HEK293 (cell line): ENCODE data around the gene FIBCD1.

Source experiments
- CTCF ChIA-PET: fragments of 350-600 bp; formaldehyde crosslinking; extraction: SDS; loops from one replicate; lab custom pipeline; 2021; ENCODE audit warnings: antibody characterized with exemption; lab: Yijun Ruan, JAX
- POLR2A ChIA-PET: fragments of 300-600 bp; formaldehyde crosslinking; extraction: SDS; loops from one replicate; lab custom pipeline; 2020; ENCODE audit warnings: antibody characterized with exemption, inconsistent platforms; lab: Yijun Ruan, JAX
- H3K27ac ChIP-seq: fragments of 200-500 bp; sonication (Bioruptor generic); 2 replicates; pipeline ENCODE4 v1.5.1; 2014; ENCODE audit warnings: low read depth, low read length, control low read depth, inconsistent platforms; ENCODE audit errors: extremely low read depth
- H3K36me3 ChIP-seq, 2 experiments: fragments of 200-500 bp in 1 of 2; sonication (Bioruptor generic) in 1 of 2; 1 replicate in 1 of 2; 2 replicates in 1 of 2; pipeline ENCODE4 v1.5.1; 2014 to 2017; ENCODE audit warnings: inconsistent platforms in 2 of 2, low read length in 2 of 2; ENCODE audit not compliant: control insufficient read depth in 2 of 2, insufficient read depth in 1 of 2
- H3K4me1 ChIP-seq: fragments of 200-500 bp; sonication (Bioruptor generic); 2 replicates; pipeline ENCODE4 v1.5.1; 2014; ENCODE audit warnings: mild to moderate bottlenecking, low read length, inconsistent platforms; ENCODE audit not compliant: control insufficient read depth, insufficient read depth
- H3K4me3 ChIP-seq: 2 replicates; pipeline ENCODE4 v1.5.1; 2011; ENCODE audit warnings: low read depth, mild to moderate bottlenecking, control low read depth, low read length, moderate library complexity
- H3K9me3 ChIP-seq: fragments of 200-500 bp; sonication (Bioruptor generic); 2 replicates; pipeline ENCODE4 v1.5.1; 2014; ENCODE audit warnings: low read depth, low read length, inconsistent platforms; ENCODE audit not compliant: control insufficient read depth, insufficient read depth
- IKZF3 ChIP-seq: fragments of 450-650 bp; IDR thresholded peaks from 2 replicates; pipeline ENCODE4 v1.5.0; 2018; ENCODE audit warnings: missing biosample characterization, mild to moderate bottlenecking, missing genetic modification characterization, moderate library complexity
- OSR2 ChIP-seq: fragments of 450-650 bp; formaldehyde crosslinking; IDR thresholded peaks from 2 replicates; pipeline ENCODE4 v1.5.1; 2016; ENCODE audit warnings: missing biosample characterization, missing genetic modification characterization
- REPIN1 ChIP-seq: fragments of 450-650 bp; formaldehyde crosslinking; IDR thresholded peaks from 2 replicates; pipeline ENCODE4 v1.5.1; 2017; ENCODE audit warnings: missing biosample characterization, missing genetic modification characterization, low read depth
- SP3 ChIP-seq: fragments of 450-650 bp; formaldehyde crosslinking; IDR thresholded peaks from 2 replicates; pipeline ENCODE4 v1.5.1; 2016; ENCODE audit warnings: missing biosample characterization, missing genetic modification characterization
- SP7 ChIP-seq: fragments of 450-650 bp; formaldehyde crosslinking; IDR thresholded peaks from 2 replicates; pipeline ENCODE4 v1.5.1; 2016; ENCODE audit warnings: missing biosample characterization, missing genetic modification characterization
- ZBTB48 ChIP-seq: fragments of 450-650 bp; formaldehyde crosslinking; IDR thresholded peaks from 2 replicates; pipeline ENCODE4 v1.5.1; 2016; ENCODE audit warnings: missing biosample characterization, missing genetic modification characterization
- ZIC2 ChIP-seq: fragments of 450-650 bp; formaldehyde crosslinking; IDR thresholded peaks from 2 replicates; pipeline ENCODE4 v1.5.1; 2016; ENCODE audit warnings: missing biosample characterization, missing genetic modification characterization
- ZNF112 ChIP-seq: fragments of 450-650 bp; formaldehyde crosslinking; IDR thresholded peaks from 2 replicates; pipeline ENCODE4 v1.5.0; 2017; ENCODE audit warnings: missing biosample characterization, missing genetic modification characterization
- ZNF140 ChIP-seq: fragments of 450-650 bp; formaldehyde crosslinking; IDR thresholded peaks from 2 replicates; pipeline ENCODE4 v1.5.1; 2016; ENCODE audit warnings: missing biosample characterization, missing genetic modification characterization
- ZNF16 ChIP-seq: fragments of 450-650 bp; formaldehyde crosslinking; IDR thresholded peaks from 2 replicates; pipeline ENCODE4 v1.5.1; 2016; ENCODE audit warnings: low read depth, missing biosample characterization, missing genetic modification characterization
- ZNF184 ChIP-seq: fragments of 450-650 bp; IDR thresholded peaks from 2 replicates; pipeline ENCODE4 v1.5.1; 2018; ENCODE audit warnings: missing biosample characterization, mild to moderate bottlenecking, missing genetic modification characterization
- ZNF221 ChIP-seq: fragments of 450-650 bp; formaldehyde crosslinking; IDR thresholded peaks from 2 replicates; pipeline ENCODE4 v1.5.1; 2017; ENCODE audit warnings: missing biosample characterization, missing genetic modification characterization, borderline replicate concordance
- ZNF280D ChIP-seq: fragments of 450-650 bp; formaldehyde crosslinking; IDR thresholded peaks from 2 replicates; pipeline ENCODE4 v1.5.1; 2016; ENCODE audit warnings: missing biosample characterization, missing genetic modification characterization
- ZNF341 ChIP-seq: fragments of 450-650 bp; formaldehyde crosslinking; IDR thresholded peaks from 2 replicates; pipeline ENCODE4; 2016; ENCODE audit warnings: low read depth, missing biosample characterization, missing genetic modification characterization
- ZNF366 ChIP-seq: fragments of 450-650 bp; formaldehyde crosslinking; conservative IDR thresholded peaks from 2 replicates; pipeline ENCODE4 v1.5.1; 2016; ENCODE audit warnings: missing biosample characterization, missing genetic modification characterization
- ZNF37A ChIP-seq: fragments of 450-650 bp; IDR thresholded peaks from 2 replicates; pipeline ENCODE4 v1.5.1; 2018; ENCODE audit warnings: missing biosample characterization, missing genetic modification characterization
- ZNF391 ChIP-seq: fragments of 450-650 bp; formaldehyde crosslinking; IDR thresholded peaks from 2 replicates; pipeline ENCODE4 v1.5.1; 2016; ENCODE audit warnings: low read depth, missing biosample characterization, missing genetic modification characterization, borderline replicate concordance
- ZNF404 ChIP-seq: fragments of 450-650 bp; formaldehyde crosslinking; IDR thresholded peaks from 2 replicates; pipeline ENCODE4 v1.5.1; 2017; ENCODE audit warnings: missing biosample characterization, missing genetic modification characterization
- ZNF433 ChIP-seq: fragments of 450-650 bp; formaldehyde crosslinking; IDR thresholded peaks from 2 replicates; pipeline ENCODE4 v1.5.1; 2016; ENCODE audit warnings: missing biosample characterization, missing genetic modification characterization, low read depth
- ZNF501 ChIP-seq: fragments of 450-650 bp; formaldehyde crosslinking; IDR thresholded peaks from 2 replicates; pipeline ENCODE4 v1.5.1; 2016; ENCODE audit warnings: missing biosample characterization, missing genetic modification characterization
- ZNF558 ChIP-seq: fragments of 450-650 bp; formaldehyde crosslinking; IDR thresholded peaks from 2 replicates; pipeline ENCODE4 v1.5.1; 2016; ENCODE audit warnings: missing biosample characterization, missing genetic modification characterization
- ZNF580 ChIP-seq: fragments of 450-650 bp; formaldehyde crosslinking; IDR thresholded peaks from 2 replicates; pipeline ENCODE4 v1.5.1; 2016; ENCODE audit warnings: missing biosample characterization, missing genetic modification characterization
- ZNF623 ChIP-seq: fragments of 450-650 bp; formaldehyde crosslinking; IDR thresholded peaks from 2 replicates; pipeline ENCODE4 v1.5.1; 2016; ENCODE audit warnings: missing biosample characterization, missing genetic modification characterization
- ZNF626 ChIP-seq: fragments of 450-650 bp; sonication (Bioruptor Pico); formaldehyde crosslinking; IDR thresholded peaks from 2 replicates; pipeline ENCODE4 v1.5.1; 2018; ENCODE audit warnings: missing biosample characterization, missing genetic modification characterization, inconsistent platforms
- ZNF677 ChIP-seq: fragments of 450-650 bp; IDR thresholded peaks from 2 replicates; pipeline ENCODE4 v1.5.0; 2018; ENCODE audit warnings: missing biosample characterization, mild to moderate bottlenecking, missing genetic modification characterization, moderate library complexity
- ZNF76 ChIP-seq: fragments of 450-650 bp; formaldehyde crosslinking; IDR thresholded peaks from 2 replicates; pipeline ENCODE4; 2016; ENCODE audit warnings: low read depth, missing biosample characterization, missing genetic modification characterization, borderline replicate concordance
- ZNF776 ChIP-seq: fragments of 450-650 bp; formaldehyde crosslinking; IDR thresholded peaks from 2 replicates; pipeline ENCODE4 v1.5.0; 2017; ENCODE audit warnings: missing biosample characterization, missing genetic modification characterization, borderline replicate concordance
- ZSCAN18 ChIP-seq: fragments of 450-650 bp; formaldehyde crosslinking; IDR thresholded peaks from 2 replicates; pipeline ENCODE4 v1.5.1; 2016; ENCODE audit warnings: missing biosample characterization, missing genetic modification characterization
- TF ChIP-seq, protein P1 (sequence below): fragments of 450-650 bp; IDR thresholded peaks from 2 replicates; pipeline ENCODE4 v1.5.1; 2018; ENCODE audit warnings: missing biosample characterization, missing genetic modification characterization

Gene FIBCD1

DNA sequence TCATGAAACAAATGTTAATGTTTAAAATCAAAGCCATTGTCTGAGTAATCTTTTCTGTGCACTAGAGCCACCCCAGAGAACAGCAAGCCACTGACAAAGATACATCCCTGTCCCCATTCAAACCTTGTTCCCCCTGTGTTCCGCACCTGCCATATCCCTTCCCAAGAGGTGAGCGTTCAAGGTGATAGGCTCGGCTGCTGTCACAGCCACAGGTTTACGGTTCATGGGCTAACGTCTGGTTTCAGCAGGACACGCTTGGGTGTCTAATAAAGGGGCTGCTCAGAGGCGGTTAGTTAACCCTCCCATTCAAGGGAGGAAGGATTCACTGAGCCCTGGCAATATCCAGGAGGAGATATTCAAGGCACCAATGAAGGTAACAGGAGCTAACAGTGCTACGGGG is 45.5 kb upstream of the FIBCD1 start:
- Histone ChIP-seq H3K36me3 (no peaks in the 10 kb centered on the region), H3K9me3 (no peaks in the 10 kb centered on the region), H3K4me1 (no peaks in the 10 kb centered on the region), H3K27ac (no peak overlapping the region), H3K4me3 (no peak overlapping the region)
- ChIA-PET POLR2A (interaction anchor here (0.5 to 0.6 kb wide), 2 partner anchors 20 to 126 kb away, joined by 3 read pairs; no protein-coding TSS in a partner anchor), CTCF (interaction anchor here (0.6 to 5.6 kb wide), 7 partner anchors 11 to 118 kb away, joined by 3 to 41 read pairs (median 5); no protein-coding TSS in a partner anchor)
- TF ChIP-seq ZNF112 (tag by site-specific recombination) (no peak), ZIC2 (tag by site-specific recombination) (no peak), ZNF626 (tag by site-specific recombination) (no peak), SP7 (no peak), SP3 (tag by site-specific recombination) (no peak), ZSCAN18 (tag by site-specific recombination) (no peak), ZNF366 (tag by site-specific recombination) (no peak), ZNF776 (tag by site-specific recombination) (no peak), OSR2 (no peak), REPIN1 (tag by site-specific recombination) (no peak), ZNF140 (tag by site-specific recombination) (no peak), ZNF580 (tag by site-specific recombination) (no peak), ZNF391 (tag by site-specific recombination) (no peak), ZBTB48 (tag by site-specific recombination) (no peak), IKZF3 (tag by site-specific recombination) (no peak), ZNF221 (no peak), ZNF76 (tag by site-specific recombination) (no peak)
- TF ChIP-seq, protein P1, sequence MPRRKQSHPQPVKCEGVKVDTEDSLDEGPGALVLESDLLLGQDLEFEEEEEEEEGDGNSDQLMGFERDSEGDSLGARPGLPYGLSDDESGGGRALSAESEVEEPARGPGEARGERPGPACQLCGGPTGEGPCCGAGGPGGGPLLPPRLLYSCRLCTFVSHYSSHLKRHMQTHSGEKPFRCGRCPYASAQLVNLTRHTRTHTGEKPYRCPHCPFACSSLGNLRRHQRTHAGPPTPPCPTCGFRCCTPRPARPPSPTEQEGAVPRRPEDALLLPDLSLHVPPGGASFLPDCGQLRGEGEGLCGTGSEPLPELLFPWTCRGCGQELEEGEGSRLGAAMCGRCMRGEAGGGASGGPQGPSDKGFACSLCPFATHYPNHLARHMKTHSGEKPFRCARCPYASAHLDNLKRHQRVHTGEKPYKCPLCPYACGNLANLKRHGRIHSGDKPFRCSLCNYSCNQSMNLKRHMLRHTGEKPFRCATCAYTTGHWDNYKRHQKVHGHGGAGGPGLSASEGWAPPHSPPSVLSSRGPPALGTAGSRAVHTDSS (tag by site-specific recombination) = no peak

DNA sequence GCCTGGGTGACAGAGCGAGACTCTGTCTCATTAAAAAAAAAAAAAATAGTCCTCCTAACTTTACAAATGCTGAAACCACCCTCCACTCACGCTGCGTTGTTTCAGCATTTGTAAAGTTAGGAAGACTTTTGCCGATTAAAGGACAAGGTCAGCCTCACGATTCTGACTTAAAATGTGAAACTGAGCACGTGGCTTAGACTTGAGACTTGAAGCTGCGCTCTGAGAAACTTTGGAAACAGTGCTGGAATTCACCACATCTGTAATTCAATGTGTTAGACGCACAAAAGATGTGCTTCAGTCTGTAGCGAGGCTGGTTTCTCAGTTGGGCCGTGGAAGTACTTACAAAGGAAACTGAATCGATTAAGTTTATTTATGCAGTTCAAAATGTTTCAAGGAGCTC is 44.9 kb upstream of the FIBCD1 start:
- no peak overlapping the region for H3K27ac ChIP-seq

More for the DNA sequence above, 44.9 kb upstream of the FIBCD1 start:
- TF ChIP-seq ZNF558 (no peak), ZNF184 (tag by site-specific recombination) (no peak), ZNF501 (tag by site-specific recombination) (no peak), ZNF37A (tag by site-specific recombination) (no peak), ZNF623 (tag by site-specific recombination) (no peak), ZNF677 (no peak), ZNF341 (no peak), ZNF404 (tag by site-specific recombination) (no peak), ZNF280D (tag by site-specific recombination) (no peak), ZNF16 (tag by site-specific recombination) (no peak), ZNF433 (tag by site-specific recombination) (no peak)
- TF ChIP-seq, protein P1 (tag by site-specific recombination) = no peak
- H3K4me1 ChIP-seq = no peaks in the 10 kb centered on the region
- ChIA-PET CTCF (interaction anchor here (0.7 to 5.6 kb wide), 4 partner anchors 14 to 181 kb away, joined by 3 to 41 read pairs (median 14); no protein-coding TSS in a partner anchor), POLR2A (interaction anchor here (0.6 kb wide), 1 partner anchor 19 kb away, joined by 3 read pairs; no protein-coding TSS in a partner anchor)
- H3K9me3 ChIP-seq = no peaks in the 10 kb centered on the region
- no peaks in the 10 kb centered on the region for H3K36me3 ChIP-seq
- no peak overlapping the region for H3K4me3 ChIP-seq
